ENCODE measurements around the gene SPATA24.

- TF ChIP-seq POLR2A (IDR thresholded peaks at IDR 0.05) (no peak), CTCF (IDR thresholded peaks at IDR 0.05) (no peak)
These were observed 25.6 kb downstream of the SPATA24 start for GRCh38 chr5:139378101-139378825.
